Fibroblast of lung (primary cell): Measurements from ENCODE around the gene GBP5.

Experiments
- CTCF ChIP-seq, 2 donors: IDR thresholded peaks in 1 of 2; conservative IDR thresholded peaks in 1 of 2; 1 replicate in 1 of 2; 2 replicates in 1 of 2; pipeline ENCODE4 v1.5.1; 2011 to 2012; ENCODE audit warnings: low read length in 2 of 2, control low read depth in 1 of 2, inconsistent platforms in 1 of 2, low read depth in 1 of 2, mild to moderate bottlenecking in 1 of 2
- EZH2 ChIP-seq: IDR thresholded peaks from 2 replicates; pipeline ENCODE4 v1.5.1; 2012; ENCODE audit warnings: low read length, control low read depth, mild to moderate bottlenecking; ENCODE audit errors: missing control alignments

GRCh38 chr1:89273324-89273778 is 691 bp upstream of the GBP5 start:
- TF ChIP-seq CTCF (conservative IDR thresholded peaks at IDR 0.05 in 1 of 2, IDR thresholded peaks at IDR 0.05 in 1 of 2; ENCODE audit: low read depth in 1 of 2, low read length in 2 of 2): no peak
- TF ChIP-seq EZH2: no peak
